CD4-positive, alpha-beta T cell treated with Interleukin-17A for 4 hours (primary cell): ENCODE results near the gene ZNF91.
"Not testable (repeated sequence)": the region's sequence is repeated elsewhere in the genome, so short reads cannot be mapped to it uniquely, and the experiment has no call there.

Experiments
- DNase-seq: peaks from one replicate; pipeline ENCODE4 v3.0.0-alpha.2; 2020; ENCODE audit warnings: mixed read lengths

Gene ZNF91

GRCh38 chr19:23315286-23315685, 80.0 kb downstream of the ZNF91 start:
- DNase-seq = no peak

- DNase-seq = no peak
Observed at GRCh38 chr19:23314505-23315251, 80.6 kb downstream of the ZNF91 start.

DNA sequence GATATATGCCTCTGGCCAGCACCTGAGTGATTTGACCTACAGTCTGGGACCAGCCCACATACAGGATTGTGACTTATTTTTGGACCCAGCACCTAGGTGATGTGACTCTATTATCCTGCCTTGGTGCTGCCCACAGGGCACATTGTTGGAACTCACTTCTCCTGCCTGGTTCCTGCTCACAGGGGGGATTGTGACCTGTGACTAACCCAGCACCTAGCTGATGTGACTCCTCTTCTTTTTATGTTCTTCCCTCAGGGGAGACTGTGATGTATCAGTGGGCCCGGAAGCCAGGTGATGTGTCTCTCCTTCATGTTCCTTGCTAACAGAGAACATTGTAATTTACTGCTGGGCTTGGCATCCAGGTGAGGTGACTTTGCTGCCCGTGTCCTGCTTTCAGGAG, 82.1 kb downstream of the ZNF91 start:
- DNase-seq = no peak

DNA sequence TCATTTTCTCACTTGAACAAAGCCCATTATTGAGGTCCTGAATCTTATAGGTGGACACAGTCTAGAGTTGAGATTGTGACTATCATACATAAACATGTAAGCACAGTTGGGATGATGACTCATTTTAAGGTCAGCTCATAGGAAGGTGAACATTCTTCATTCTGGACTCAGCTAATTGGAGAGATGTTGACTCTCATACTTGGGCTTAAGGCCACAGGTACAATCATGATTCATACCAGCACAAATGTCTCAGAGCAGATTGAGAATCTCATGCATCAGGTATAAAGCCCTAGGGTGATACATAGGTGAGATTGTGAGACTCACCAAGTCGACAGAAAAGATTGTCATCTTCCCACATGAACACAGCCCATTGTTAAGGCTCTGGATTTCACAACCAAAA, 82.8 kb downstream of the ZNF91 start:
- DNase-seq = no peak

- no peak for DNase-seq
Observed at GRCh38 chr19:23311551-23311950, 83.7 kb downstream of the ZNF91 start.

DNA sequence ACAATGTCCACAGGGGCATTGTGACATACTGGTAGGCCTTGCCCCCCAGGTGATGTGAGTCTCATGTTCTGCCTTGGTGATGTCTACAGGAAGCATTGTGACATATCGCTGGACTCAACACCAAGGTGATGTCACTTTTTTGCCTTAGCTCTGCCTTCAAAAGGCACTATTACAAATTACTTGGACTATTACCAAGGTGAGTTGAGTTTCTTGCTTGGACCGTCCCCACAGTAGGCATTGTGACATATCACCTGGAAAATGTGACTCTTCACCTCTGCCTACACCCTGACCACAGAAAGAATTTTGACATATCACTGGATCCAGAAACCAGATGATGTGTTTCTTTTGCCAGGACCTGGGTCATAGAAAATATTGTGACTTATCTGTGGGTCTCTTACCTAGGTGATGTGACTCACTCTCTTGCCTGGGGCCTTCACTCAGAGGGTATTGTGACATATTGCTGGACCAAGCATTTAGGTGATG, 84.5 kb downstream of the ZNF91 start:
- DNase-seq = no peak

DNA sequence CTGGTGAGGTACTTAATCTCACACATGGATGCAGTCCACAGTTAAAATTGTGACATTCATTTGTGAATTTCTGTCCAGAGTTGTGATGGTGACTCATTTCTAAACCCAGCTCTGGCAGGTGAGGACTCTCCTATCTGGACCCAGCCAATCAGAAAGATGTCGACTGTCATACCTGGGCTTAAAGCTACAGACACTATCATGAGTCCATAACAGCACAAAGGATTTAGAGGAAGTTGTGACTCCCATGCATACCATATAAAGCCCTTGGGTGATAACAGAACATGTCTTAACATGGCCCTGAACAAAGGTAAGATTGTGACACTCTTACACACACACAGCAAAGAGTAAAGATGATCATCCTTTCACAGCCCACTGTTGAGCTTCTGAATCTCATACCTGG, 85.3 kb downstream of the ZNF91 start:
- no peak for DNase-seq

GRCh38 chr19:23305555-23305954, 89.7 kb downstream of the ZNF91 start:
- DNase-seq = no peak

GRCh38 chr19:23304238-23304637, 91.0 kb downstream of the ZNF91 start:
- DNase-seq = no peak

DNA sequence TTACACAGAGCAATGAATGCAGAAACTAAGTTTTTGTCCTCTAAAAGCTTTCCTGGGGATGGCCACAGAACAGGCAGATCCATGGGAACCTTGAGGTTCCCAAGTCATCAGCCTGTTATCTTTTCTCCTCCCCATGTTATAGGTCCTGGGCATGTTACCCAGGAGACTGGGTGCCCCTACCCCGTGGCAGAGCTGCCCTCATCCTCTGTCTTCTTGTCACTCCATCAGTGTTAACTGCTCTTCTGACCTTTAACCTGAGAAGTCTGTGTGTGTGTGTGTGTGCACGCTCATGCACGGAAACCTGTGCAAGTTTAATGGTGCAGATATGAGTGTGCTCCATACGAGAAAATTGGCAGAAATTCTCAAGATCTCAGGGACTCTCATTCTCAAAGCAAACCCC, 101.1 kb downstream of the ZNF91 start:
- DNase-seq = no peak

DNA sequence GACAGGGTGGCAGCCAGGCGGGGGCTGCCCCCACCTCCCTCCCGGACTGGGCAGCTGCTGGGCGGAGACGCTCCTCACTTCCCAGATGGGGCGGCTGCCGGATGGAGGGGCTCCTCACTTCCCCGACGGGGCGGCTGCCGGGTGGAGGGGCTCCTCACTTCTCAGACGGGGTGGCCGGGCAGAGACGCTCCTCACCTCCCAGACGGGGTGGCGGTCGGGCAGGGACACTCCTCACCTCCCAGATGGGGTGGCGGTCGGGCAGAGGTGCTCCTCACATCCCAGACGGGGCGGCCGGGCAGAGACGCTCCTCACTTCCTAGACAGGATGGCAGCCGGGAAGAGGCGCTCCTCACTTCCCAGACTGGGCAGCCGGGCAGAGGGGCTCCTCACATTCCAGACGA, 105.3 kb downstream of the ZNF91 start:
- DNase-seq = not testable (repeated sequence)
